Neural progenitor cell (in vitro differentiated cells): ENCODE measurements around the gene GIT1.

ENCODE experiments used
- EZH2 ChIP-seq: fragments of 200-600 bp; sonication (generic); IDR thresholded peaks from 2 replicates; pipeline ENCODE4 v1.6.1; 2017; ENCODE audit warnings: antibody characterized with exemption, mild to moderate bottlenecking, moderate library complexity
- EZH2phosphoT487 ChIP-seq: fragments of 200-600 bp; sonication (generic); IDR thresholded peaks from 2 replicates; pipeline ENCODE4 v1.6.1; 2017; ENCODE audit warnings: antibody characterized with exemption
- TF ChIP-seq, protein P1 (sequence below): fragments of 200-600 bp; sonication (generic); IDR thresholded peaks from 2 replicates; pipeline ENCODE4 v1.5.1; 2017; ENCODE audit warnings: antibody characterized with exemption, mild to moderate bottlenecking

DNA sequence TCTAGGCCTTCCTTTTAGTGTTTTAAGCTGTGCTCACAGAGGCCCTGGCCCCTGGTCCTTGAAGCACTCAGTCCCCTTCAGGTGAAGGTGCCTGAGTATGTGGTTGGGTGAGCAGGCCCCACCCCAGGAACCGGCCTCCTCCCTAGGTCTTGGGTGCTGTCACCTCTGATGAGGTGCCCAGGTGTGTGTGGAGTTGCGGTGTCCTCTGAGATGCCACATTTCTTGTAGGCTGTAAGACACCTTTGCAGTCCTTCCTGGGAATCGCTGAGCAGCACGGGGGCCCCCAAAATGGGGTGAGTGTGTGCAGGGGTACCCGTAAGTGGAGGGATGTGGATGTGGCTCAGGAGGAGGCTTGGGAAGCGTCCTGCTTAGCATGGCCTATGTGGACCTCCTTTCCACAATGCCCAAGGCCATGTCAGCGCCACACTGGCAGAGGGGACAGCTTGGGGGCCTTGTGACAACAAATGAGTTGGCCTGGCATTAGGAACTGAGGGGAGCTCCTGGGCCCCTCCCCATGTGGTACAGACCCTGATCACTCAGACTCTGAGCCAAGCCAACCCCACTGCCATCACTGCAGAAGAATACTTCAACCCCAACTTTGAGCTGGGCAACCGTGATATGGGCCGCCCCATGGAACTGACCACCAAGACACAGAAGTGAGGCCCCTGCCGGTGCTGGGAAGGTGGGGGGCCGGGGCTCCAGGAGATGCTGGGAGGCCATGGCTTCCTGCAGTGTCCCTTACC lies 22.1 kb upstream of the GIT1 start:
- TF ChIP-seq, protein P1, sequence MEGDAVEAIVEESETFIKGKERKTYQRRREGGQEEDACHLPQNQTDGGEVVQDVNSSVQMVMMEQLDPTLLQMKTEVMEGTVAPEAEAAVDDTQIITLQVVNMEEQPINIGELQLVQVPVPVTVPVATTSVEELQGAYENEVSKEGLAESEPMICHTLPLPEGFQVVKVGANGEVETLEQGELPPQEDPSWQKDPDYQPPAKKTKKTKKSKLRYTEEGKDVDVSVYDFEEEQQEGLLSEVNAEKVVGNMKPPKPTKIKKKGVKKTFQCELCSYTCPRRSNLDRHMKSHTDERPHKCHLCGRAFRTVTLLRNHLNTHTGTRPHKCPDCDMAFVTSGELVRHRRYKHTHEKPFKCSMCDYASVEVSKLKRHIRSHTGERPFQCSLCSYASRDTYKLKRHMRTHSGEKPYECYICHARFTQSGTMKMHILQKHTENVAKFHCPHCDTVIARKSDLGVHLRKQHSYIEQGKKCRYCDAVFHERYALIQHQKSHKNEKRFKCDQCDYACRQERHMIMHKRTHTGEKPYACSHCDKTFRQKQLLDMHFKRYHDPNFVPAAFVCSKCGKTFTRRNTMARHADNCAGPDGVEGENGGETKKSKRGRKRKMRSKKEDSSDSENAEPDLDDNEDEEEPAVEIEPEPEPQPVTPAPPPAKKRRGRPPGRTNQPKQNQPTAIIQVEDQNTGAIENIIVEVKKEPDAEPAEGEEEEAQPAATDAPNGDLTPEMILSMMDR, result no peak
- TF ChIP-seq EZH2 (no peak), EZH2phosphoT487 (no peak)
